Endothelial cell of hepatic sinusoid (primary cell): ENCODE measurements around the gene SEC24C.
"Not testable (repeated sequence)": the region's sequence is repeated elsewhere in the genome, so short reads cannot be mapped to it uniquely, and the experiment has no call there.

Source experiments
- in situ Hi-C: cut with HindIII; loops from 2 replicates; pipeline ENCODE4 v1.10.0; 2017; ENCODE audit warnings: low sequenced_read_pairs

Gene SEC24C

GRCh38 chr10:73789659-73790055 lies 45.5 kb downstream of the SEC24C start:
- in situ Hi-C loops: no loop called here

DNA sequence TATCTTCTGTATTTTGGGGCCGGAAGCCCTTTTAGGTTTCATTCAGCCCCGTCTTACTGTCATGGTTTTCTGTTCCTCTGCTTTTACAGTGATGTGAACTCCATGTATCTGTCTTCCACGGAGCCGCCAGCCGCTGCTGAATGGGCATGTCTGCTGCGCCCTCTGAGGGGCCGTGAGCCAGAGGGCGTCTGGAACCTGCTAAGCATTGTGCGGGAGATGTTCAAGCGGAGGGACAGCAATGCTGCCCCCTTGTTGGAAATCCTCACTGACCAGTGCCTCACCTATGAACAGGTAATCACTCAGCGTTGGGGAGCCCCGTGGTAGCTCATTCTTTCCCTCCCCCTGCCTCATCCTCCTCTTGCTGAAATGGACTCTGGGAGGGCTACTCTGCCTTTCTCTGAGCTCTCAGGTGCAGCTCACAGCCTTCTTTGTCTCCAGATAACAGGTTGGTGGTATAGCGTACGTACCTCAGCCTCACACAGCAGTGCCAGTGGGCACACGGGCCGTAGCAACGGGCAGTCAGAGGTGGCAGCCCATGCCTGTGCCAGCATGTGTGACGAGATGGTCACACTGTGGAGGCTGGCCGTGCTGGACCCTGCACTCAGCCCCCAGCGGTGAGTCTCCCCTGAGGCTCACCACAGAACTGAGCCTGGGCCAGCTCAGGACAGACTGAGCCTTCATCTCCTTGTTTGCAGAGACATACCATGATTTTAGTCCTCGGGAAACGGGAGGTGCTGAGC lies 46.9 kb downstream of the SEC24C start:
- in situ Hi-C loops: no loop called here

GRCh38 chr10:73791871-73792400 lies 47.8 kb downstream of the SEC24C start:
- in situ Hi-C loops: no loop called here

DNA sequence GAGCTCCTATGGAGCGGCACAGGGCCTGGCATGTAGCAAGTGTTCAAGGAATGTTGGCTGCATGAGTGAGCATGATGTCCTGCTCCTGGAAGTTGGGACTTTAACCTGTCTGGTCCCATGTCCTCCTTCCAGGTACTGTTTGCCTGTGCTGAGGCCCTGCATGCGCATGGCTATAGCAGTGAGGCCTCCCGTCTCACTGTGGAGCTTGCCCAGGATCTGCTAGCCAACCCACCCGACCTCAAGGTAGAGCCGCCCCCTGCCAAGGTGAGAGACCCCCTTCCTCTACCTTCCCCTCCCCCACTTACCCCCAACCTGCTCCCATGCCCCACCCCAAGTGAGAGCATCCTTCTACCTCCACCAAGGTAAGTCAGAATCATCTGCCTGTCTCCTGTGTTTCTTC lies 49.3 kb downstream of the SEC24C start:
- in situ Hi-C loops: no loop called here

- in situ Hi-C loops: not testable (repeated sequence)
Observed at GRCh38 chr10:73795491-73795890, 51.3 kb downstream of the SEC24C start.

GRCh38 chr10:73796035-73796434 lies 51.9 kb downstream of the SEC24C start:
- in situ Hi-C loops: not testable (repeated sequence)

DNA sequence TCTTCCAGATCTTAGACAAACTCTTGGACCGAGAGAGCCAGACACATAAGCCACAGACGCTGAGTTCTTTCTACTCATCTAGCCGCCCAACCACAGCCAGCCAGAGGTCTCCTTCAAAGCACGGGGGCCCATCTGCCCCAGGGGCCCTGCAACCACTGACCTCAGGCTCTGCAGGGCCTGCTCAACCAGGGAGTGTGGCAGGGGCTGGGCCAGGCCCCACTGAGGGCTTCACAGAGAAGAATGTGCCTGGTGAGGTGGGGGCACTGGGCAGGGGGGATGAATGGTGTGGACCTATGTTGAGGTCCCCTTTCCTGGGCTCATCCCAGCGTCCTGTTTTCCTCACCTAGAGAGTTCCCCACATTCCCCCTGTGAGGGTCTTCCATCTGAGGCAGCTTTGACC lies 52.6 kb downstream of the SEC24C start:
- in situ Hi-C loops: no loop called here

GRCh38 chr10:73797324-73798025 lies 53.3 kb downstream of the SEC24C start:
- in situ Hi-C loops: no loop called here

DNA sequence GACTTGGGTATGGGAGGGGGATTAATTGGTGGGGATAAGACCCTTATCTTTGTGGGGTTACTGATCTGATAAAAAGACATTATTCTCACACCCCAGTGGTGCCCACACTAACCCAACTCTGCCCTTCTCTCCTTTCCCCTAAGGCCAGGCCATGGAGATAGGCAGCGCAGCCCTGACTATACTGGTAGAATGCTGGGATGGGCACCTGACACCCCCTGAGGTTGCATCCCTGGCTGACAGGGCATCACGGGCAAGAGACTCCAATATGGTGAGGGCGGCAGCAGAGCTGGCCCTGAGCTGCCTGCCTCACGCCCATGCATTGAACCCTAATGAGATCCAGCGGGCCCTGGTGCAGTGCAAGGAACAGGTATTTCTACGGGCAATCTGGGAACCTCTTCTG lies 53.9 kb downstream of the SEC24C start:
- in situ Hi-C loops: no loop called here

DNA sequence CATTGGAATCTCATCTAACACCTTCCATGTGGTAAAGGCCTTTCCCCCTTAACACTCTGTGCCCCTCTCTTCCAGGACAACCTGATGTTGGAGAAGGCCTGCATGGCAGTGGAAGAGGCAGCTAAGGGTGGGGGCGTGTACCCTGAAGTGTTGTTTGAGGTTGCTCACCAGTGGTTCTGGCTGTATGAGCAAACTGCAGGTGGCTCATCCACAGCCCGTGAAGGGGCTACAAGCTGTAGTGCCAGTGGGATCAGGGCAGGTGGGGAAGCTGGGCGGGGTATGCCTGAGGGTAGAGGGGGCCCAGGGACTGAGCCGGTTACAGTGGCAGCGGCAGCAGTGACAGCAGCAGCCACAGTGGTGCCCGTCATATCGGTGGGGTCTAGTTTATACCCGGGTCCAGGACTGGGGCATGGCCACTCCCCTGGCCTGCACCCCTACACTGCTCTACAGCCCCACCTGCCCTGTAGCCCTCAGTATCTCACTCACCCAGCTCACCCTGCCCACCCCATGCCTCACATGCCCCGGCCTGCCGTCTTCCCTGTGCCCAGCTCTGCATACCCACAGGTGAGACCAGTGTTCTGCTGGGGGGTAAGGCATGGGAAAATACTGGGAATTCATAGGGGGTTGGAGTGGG lies 54.9 kb downstream of the SEC24C start:
- in situ Hi-C loops: no loop called here

GRCh38 chr10:73799899-73800559 lies 55.9 kb downstream of the SEC24C start:
- in situ Hi-C loops: no loop called here

- in situ Hi-C loops: no loop called here
Observed at GRCh38 chr10:73800560-73801252, 56.5 kb downstream of the SEC24C start.

- in situ Hi-C loops: no loop called here
Observed at GRCh38 chr10:73801253-73801590, 57.0 kb downstream of the SEC24C start.

DNA sequence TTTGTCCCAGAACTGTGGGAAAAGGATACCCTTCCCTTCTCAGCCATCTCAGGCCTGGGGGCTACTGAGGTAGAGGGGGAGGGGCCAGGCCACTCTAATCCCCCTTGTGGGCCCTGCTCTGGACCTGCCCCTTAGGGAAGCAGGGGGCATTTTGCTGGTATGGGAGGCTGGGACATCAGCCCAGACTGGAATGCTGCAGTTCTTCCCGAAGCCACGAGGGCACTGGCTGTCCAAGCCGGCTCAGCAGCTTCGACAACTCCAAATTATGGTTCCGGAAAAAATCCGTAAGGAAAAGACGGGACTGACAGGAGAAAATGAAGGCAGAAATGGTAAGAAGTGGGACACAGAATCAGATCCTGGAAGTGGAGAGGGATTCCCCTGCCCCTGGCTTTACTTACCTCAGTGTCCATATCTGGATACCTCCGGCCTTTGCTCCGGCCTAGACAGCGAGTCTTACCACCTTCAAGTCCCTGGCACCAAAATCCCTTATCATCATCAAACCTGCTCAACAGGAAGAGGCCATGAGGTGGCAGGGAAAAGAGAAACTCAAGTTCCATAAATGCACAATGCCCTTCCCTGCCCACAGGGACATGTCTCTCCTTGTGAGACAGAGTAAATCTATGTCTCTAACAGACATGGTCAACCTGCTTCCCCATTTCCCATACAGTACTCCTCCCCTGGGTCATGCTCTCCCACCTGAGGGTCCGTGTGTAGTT lies 58.3 kb downstream of the SEC24C start:
- in situ Hi-C loops: no loop called here

DNA sequence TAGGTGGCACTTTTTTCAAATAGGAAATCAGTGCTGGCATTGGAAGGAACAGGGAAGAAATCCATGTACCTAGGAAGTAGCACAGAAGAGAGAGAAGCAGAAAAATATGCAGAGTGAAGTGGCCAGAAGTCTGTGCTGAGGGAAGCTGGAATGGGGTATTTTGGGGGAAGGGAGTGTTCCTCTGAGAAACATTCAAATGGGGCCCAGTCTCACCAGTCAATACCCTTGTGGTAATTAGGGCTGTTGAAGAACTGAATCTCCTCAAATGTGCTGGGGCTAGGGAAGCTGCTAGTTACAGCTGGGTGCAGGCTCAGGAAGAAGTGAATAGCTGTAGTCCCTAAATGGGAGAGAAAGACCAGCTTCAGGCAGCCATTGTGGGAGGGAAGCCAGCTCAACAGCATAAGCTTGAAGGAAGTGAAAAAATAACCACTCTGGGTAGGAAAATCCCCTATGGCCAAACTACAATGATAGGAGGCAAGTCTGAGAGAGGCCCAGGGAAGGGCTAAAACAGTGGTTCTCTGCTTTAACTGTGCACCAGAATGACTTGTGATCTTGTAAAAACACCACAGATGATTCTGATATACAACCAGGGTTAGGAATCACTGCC lies 59.6 kb downstream of the SEC24C start:
- in situ Hi-C loops: no loop called here

GRCh38 chr10:73806176-73806950 lies 62.2 kb downstream of the SEC24C start:
- in situ Hi-C loops: no loop called here

DNA sequence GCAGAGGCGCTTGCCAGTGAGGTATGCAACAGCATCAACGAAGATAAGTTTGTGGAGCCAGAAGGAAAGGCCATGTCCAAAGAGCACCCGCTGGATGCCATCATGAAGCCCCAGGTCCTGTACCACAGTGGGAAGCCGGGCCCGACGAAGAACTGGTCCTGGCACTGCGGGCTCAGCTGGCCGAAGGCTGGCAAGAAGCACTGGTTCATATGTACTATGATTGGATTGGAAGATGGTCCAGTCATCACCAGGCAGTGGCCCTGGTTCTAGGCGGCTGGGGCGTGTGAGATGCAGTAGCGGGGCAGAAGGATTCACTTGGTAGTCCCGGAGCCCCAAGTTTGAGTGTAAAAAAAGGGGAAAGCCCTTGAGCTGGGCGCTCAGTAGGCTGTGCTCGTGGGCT lies 63.3 kb downstream of the SEC24C start:
- in situ Hi-C loops: no loop called here

DNA sequence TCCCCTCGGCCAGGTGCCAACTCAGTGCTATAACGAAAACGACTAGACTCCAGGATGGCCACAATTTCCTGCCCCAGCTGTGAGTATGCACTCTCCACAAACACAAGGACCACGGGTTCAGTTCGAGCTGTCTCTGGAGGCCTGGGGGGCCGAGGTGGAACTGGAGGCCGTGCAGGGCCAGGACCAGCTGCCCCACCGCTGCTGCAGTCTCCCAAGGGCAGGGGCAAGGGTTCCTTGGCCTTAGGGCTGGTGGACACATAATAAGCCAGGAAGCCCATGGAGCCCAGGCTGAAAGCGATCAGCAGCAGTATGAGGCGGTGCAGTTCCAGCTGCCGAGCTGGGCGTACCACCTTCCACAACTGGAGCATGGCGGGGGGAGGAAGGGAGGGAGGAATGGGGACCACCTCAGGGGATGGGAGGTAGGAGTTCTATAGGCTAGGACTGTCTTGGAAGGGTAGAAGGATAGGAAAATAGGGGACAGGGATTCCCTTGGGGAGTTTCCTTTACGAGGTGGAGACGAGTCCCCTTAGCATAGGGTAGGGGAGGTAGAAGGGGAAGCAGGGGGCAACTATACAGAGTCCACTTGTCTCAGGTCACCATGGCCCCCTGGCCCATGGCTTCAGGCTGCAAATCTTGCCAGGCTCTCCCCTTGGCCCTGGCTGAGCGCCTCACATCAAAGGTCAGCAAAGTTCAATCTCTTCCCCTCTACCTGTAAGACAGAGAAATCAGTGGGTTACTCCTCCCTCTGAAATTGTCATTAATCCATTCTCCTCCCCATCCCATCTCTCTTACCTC lies 64.0 kb downstream of the SEC24C start:
- in situ Hi-C loops: no loop called here
